GM12878 (cell line): ENCODE data around the gene TSHZ1. TPM values are rescaled to one million over a fixed set of nuclear protein-coding genes. Genes with fewer than 3 reads are reported as not detected.

ENCODE experiments used
- ATAC-seq: fragments of 200-7000 bp; cut with Tn5 transposase; 3 replicates; pipeline ENCODE4 v1.9.1; 2020; ENCODE audit warnings: mild to moderate bottlenecking, moderate library complexity
- BruUV-seq: library from RNA; stranded (reverse); fragments of 400-500 nt; replicated peaks from 2 replicates; lab custom pipeline; 2021; lab: Mats Ljungman, UMichigan
- CTCF ChIA-PET: fragments of 300-600 bp; sonication (Branson Sonifier 250); formaldehyde crosslinking; extraction: SDS; loops from one replicate; lab custom pipeline; 2021; ENCODE audit warnings: inconsistent platforms; lab: Yijun Ruan, JAX
- POLR2A ChIA-PET: fragments of 350-600 bp; formaldehyde crosslinking; extraction: SDS; loops from one replicate; lab custom pipeline; 2021; ENCODE audit warnings: inconsistent platforms; lab: Charles Lee
- RAD21 ChIA-PET: fragments of 300-600 bp; sonication (Branson Sonifier 250); formaldehyde crosslinking; loops from one replicate; lab custom pipeline; 2023; ENCODE audit warnings: antibody characterized with exemption; ENCODE audit not compliant: unreplicated experiment; lab: Charles Lee
- SMC1A ChIA-PET: fragments of 300-600 bp; sonication (Branson Sonifier 250); formaldehyde crosslinking; loops from one replicate; lab custom pipeline; 2023; ENCODE audit not compliant: unreplicated experiment, uncharacterized antibody; lab: Charles Lee
- DNase-seq: peaks from one replicate; pipeline ENCODE4 v3.0.0-alpha.2; 2011; ENCODE audit warnings: low read depth, low spot score
- FAIRE-seq: peaks from 3 replicates; lab custom pipeline; 2011; peaks lifted over from hg19 to GRCh38; lab: Jason Lieb, UNC
- H2AFZ ChIP-seq: 2 replicates; pipeline ENCODE4 v1.6.0; 2011; ENCODE audit warnings: low read depth, low read length, control low read depth; ENCODE audit not compliant: control insufficient read depth
- H3K27ac ChIP-seq: 2 replicates; pipeline ENCODE4 v1.5.1; 2011; ENCODE audit warnings: control low read depth; ENCODE audit not compliant: control insufficient read depth, insufficient read depth
- H3K27me3 ChIP-seq, 2 experiments: replicated peaks in 1 of 2; 2 replicates each; pipeline versions ENCODE4 v1.6.0 to v1.6.1; 2011; ENCODE audit warnings: low read length in 1 of 2; ENCODE audit not compliant: control insufficient read depth in 2 of 2, insufficient read depth in 2 of 2
- H3K36me3 ChIP-seq, 2 experiments: 2 replicates each; pipeline ENCODE4 v1.5.1; 2011; ENCODE audit warnings: low read length in 1 of 2; ENCODE audit not compliant: control insufficient read depth in 2 of 2, insufficient read depth in 2 of 2
- H3K4me1 ChIP-seq: 2 replicates; pipeline ENCODE4 v1.6.1; 2011; ENCODE audit warnings: mild to moderate bottlenecking, low read length, moderate library complexity, mixed read lengths; ENCODE audit not compliant: control insufficient read depth, insufficient read depth
- H3K4me2 ChIP-seq: 2 replicates; pipeline ENCODE4 v1.6.0; 2011; ENCODE audit warnings: control low read depth; ENCODE audit not compliant: control insufficient read depth, insufficient read depth
- H3K4me3 ChIP-seq: fragments of 200-600 bp; sonication (generic); 2 replicates; pipeline ENCODE4 v1.5.1; 2016
- H3K79me2 ChIP-seq: 2 replicates; pipeline ENCODE4 v1.6.0; 2011; ENCODE audit warnings: low read length; ENCODE audit not compliant: control insufficient read depth, insufficient read depth
- H3K9ac ChIP-seq: 2 replicates; pipeline ENCODE4 v1.8.0; 2011; ENCODE audit warnings: low read length, control low read depth, mixed read lengths; ENCODE audit not compliant: control insufficient read depth, insufficient read depth
- H3K9me3 ChIP-seq: replicated peaks from 3 replicates; pipeline ENCODE4 v1.5.1; 2011; ENCODE audit warnings: mild to moderate bottlenecking, low read length; ENCODE audit not compliant: control insufficient read depth, insufficient read depth
- H4K20me1 ChIP-seq: 2 replicates; pipeline ENCODE4 v1.6.0; 2011; ENCODE audit not compliant: control insufficient read depth, insufficient read depth
- ASH2L ChIP-seq: fragments of 300-600, 200-600 bp; sonication (generic); IDR thresholded peaks from 2 replicates; pipeline ENCODE4 v1.6.1; 2017; ENCODE audit warnings: low read depth, mild to moderate bottlenecking, borderline replicate concordance
- ATF7 ChIP-seq: fragments of 450-650 bp; IDR thresholded peaks from 2 replicates; pipeline ENCODE4 v1.6.1; 2016; ENCODE audit warnings: low read depth, mild to moderate bottlenecking
- BMI1 ChIP-seq: fragments of 450-650 bp; IDR thresholded peaks from 2 replicates; pipeline ENCODE4 v1.6.1; 2016; ENCODE audit warnings: mild to moderate bottlenecking, moderate library complexity, borderline replicate concordance
- CHD2 ChIP-seq: IDR thresholded peaks from 2 replicates; pipeline ENCODE4 v1.6.1; 2011; ENCODE audit warnings: low read depth, low read length, improper control_type of control experiment, borderline replicate concordance
- DPF2 ChIP-seq: fragments of 450-650 bp; IDR thresholded peaks from 2 replicates; pipeline ENCODE4 v1.6.1; 2017; ENCODE audit warnings: mild to moderate bottlenecking
- GATAD2B ChIP-seq: fragments of 450-650 bp; conservative IDR thresholded peaks from 2 replicates; pipeline ENCODE4 v1.6.1; 2017; ENCODE audit warnings: low read depth, mild to moderate bottlenecking, moderate library complexity
- HDAC2 ChIP-seq: fragments of 200-600 bp; sonication (generic); IDR thresholded peaks from 2 replicates; pipeline ENCODE4 v1.6.1; 2017
- IKZF2 ChIP-seq, 2 experiments: fragments of 450-650 bp; IDR thresholded peaks; 2 replicates each; pipeline ENCODE4 v1.6.1; 2017; ENCODE audit warnings: mild to moderate bottlenecking in 2 of 2, moderate library complexity in 2 of 2
- MTA2 ChIP-seq: fragments of 450-650 bp; IDR thresholded peaks from 2 replicates; pipeline ENCODE4 v1.6.1; 2016; ENCODE audit warnings: low read depth, mild to moderate bottlenecking, moderate library complexity
- MTA3 ChIP-seq: IDR thresholded peaks from 2 replicates; pipeline ENCODE4 v1.6.1; 2012; ENCODE audit warnings: low read length, inconsistent platforms, borderline replicate concordance
- NFIC ChIP-seq: IDR thresholded peaks from 2 replicates; pipeline ENCODE4 v1.6.1; 2012; ENCODE audit warnings: low read depth, mild to moderate bottlenecking, inconsistent platforms, low read length, moderate library complexity
- NR2C2 ChIP-seq: IDR thresholded peaks from 2 replicates; pipeline ENCODE4 v1.6.1; 2011; ENCODE audit warnings: borderline replicate concordance, low read depth; ENCODE audit not compliant: control insufficient read depth, insufficient read length
- NR2F1 ChIP-seq: fragments of 450-650 bp; conservative IDR thresholded peaks from 2 replicates; pipeline ENCODE4 v1.6.1; 2017; ENCODE audit warnings: mild to moderate bottlenecking
- RB1 ChIP-seq: fragments of 450-650 bp; formaldehyde crosslinking; IDR thresholded peaks from 2 replicates; pipeline ENCODE4 v1.6.1; 2017; ENCODE audit warnings: mild to moderate bottlenecking, borderline replicate concordance
- RCOR1 ChIP-seq: conservative IDR thresholded peaks from 2 replicates; pipeline ENCODE4 v1.6.1; 2012; ENCODE audit warnings: low read depth, low read length, improper control_type of control experiment
- SMAD1 ChIP-seq: fragments of 450-650 bp; IDR thresholded peaks from 2 replicates; pipeline ENCODE4 v1.6.1; 2018; ENCODE audit warnings: mild to moderate bottlenecking, low read depth; ENCODE audit not compliant: partially characterized antibody
- SMARCA5 ChIP-seq: fragments of 450-650 bp; IDR thresholded peaks from 2 replicates; pipeline ENCODE4 v1.6.1; 2017; ENCODE audit warnings: mild to moderate bottlenecking
- ZSCAN29 ChIP-seq: fragments of 450-650 bp; IDR thresholded peaks from 2 replicates; pipeline ENCODE4 v1.6.1; 2017; ENCODE audit warnings: mild to moderate bottlenecking, moderate library complexity
- WGBS: methylation state at CpG from one replicate; pipeline ENCODE4 v1.1.6; 2016; ENCODE audit warnings: low lambda C conversion rate; ENCODE audit not compliant: insufficient replicate concordance, insufficient coverage; ENCODE audit errors: missing lambda C conversion rate; 5-methylcytosine and 5-hydroxymethylcytosine counted together
- in situ Hi-C: fragments of 300-500 bp; cut with MboI; formaldehyde crosslinking; loops from 9 replicates; pipeline ENCODE4 v1.14.3; 2018; ENCODE audit warnings: mixed read lengths
- intact Hi-C: fragments of 100-400 bp; cut with micrococcal nuclease; formaldehyde crosslinking; loops from one replicate; pipeline ENCODE4 v1.14.2; 2022; ENCODE audit not compliant: unreplicated experiment
- polyA plus RNA-seq, 11 experiments: library from polyadenylated mRNA; depleted of rRNA in 4 of 11; unstranded in 6 of 11; stranded (reverse) in 5 of 11; fragments of >200 nt; fragmentation: Nextera tagmentation in 4 of 11; fragmentation: Illumina TruSeq in 1 of 11; extraction: Ambion mirVana in 4 of 11; extraction: Trizol in 1 of 11; gene quantifications; 1 replicate in 1 of 11; 2 replicates in 10 of 11; pipeline versions ENCODE4 v1.2.1 to v1.2.3, GENCODE V29; 2011 to 2016; ENCODE audit warnings: inconsistent platforms in 2 of 11, missing spikeins in 2 of 11, low read depth in 1 of 11
- total RNA-seq, 4 experiments: library from RNA; depleted of rRNA in 3 of 4; stranded (reverse); fragments of >200 nt in 3 of 4; fragmentation: Illumina TruSeq in 1 of 4; extraction: Trizol in 1 of 4; gene quantifications; 2 replicates each; pipeline versions ENCODE4 v1.2.1 to v1.2.3, GENCODE V29; 2013 to 2021
- TF ChIP-seq, protein P1 (sequence below): fragments of 450-650 bp; formaldehyde crosslinking; IDR thresholded peaks from 2 replicates; pipeline ENCODE4 v1.5.0; 2022; ENCODE audit warnings: mild to moderate bottlenecking, missing genetic modification characterization
- TF ChIP-seq, protein P2 (sequence below): fragments of 450-650 bp; IDR thresholded peaks from 2 replicates; pipeline ENCODE4 v1.6.1; 2014; ENCODE audit warnings: mild to moderate bottlenecking
- TF ChIP-seq, protein P3 (sequence below): fragments of 450-650 bp; IDR thresholded peaks from 2 replicates; pipeline ENCODE4 v1.6.1; 2016; ENCODE audit warnings: mild to moderate bottlenecking

The TSHZ1 gene
- total and polyA plus RNA-seq, 10 of the 15 experiments (the other 5 are each of a cell fraction or from before 2014, with no cell fraction given) = 2.2 to 15.2 (median 5.1) TPM

- TF ChIP-seq, protein P1, sequence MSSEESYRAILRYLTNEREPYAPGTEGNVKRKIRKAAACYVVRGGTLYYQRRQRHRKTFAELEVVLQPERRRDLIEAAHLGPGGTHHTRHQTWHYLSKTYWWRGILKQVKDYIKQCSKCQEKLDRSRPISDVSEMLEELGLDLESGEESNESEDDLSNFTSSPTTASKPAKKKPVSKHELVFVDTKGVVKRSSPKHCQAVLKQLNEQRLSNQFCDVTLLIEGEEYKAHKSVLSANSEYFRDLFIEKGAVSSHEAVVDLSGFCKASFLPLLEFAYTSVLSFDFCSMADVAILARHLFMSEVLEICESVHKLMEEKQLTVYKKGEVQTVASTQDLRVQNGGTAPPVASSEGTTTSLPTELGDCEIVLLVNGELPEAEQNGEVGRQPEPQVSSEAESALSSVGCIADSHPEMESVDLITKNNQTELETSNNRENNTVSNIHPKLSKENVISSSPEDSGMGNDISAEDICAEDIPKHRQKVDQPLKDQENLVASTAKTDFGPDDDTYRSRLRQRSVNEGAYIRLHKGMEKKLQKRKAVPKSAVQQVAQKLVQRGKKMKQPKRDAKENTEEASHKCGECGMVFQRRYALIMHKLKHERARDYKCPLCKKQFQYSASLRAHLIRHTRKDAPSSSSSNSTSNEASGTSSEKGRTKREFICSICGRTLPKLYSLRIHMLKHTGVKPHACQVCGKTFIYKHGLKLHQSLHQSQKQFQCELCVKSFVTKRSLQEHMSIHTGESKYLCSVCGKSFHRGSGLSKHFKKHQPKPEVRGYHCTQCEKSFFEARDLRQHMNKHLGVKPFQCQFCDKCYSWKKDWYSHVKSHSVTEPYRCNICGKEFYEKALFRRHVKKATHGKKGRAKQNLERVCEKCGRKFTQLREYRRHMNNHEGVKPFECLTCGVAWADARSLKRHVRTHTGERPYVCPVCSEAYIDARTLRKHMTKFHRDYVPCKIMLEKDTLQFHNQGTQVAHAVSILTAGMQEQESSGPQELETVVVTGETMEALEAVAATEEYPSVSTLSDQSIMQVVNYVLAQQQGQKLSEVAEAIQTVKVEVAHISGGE (CRISPR knock-in tag) = no peak
- no peak for TF ChIP-seq SMAD1
- TF ChIP-seq NFIC = no peak
- TF ChIP-seq MTA2 = no peak
- no peak for TF ChIP-seq IKZF2 (IDR thresholded peaks at IDR 0.05)
Measured at GRCh38 chr18:75273817-75274216, 63.2 kb downstream of the TSHZ1 start (continued).

DNA sequence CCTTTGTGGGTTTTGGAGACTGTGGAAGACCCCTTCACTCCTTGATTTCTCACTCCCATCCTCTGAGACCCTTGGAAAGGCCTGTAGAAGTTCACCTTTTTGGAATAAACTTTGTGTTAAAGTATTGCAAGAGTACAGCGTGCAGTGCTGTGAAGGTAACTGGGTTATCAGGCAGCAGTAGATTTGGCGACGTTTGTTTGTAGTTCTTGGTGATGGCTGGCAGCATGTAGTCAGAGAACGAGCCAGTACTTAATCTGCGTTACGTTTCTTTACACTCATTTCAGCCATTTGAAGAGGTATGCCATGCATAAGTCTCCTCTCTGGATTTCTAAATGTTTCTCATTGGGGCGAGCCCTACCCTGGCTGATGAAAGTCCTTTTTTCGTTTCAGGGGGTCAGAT lies 64.6 kb downstream of the TSHZ1 start:
- Histone ChIP-seq H3K4me2 (no peak overlapping the region), H2AFZ (no peak overlapping the region), H4K20me1 (no peaks in the 10 kb centered on the region), H3K79me2 (no peaks in the 10 kb centered on the region), H3K27ac (no peak overlapping the region), H3K9me3 (no peaks in the 10 kb centered on the region), H3K9ac (no peak overlapping the region), H3K4me1 (no peaks in the 10 kb centered on the region), H3K27me3 (no peaks in the 10 kb centered on the region), H3K36me3 (no peaks in the 10 kb centered on the region), H3K4me3 (no peak overlapping the region)
- RAD21 ChIA-PET = no interaction called here
- intact Hi-C loops (no loop called here), in situ Hi-C loops (no loop called here)
- BruUV-seq = no TSS peak
- CTCF ChIA-PET = interaction anchor here (0.8 kb wide), 1 partner anchor 10 kb away, joined by 3 read pairs; no protein-coding TSS in a partner anchor
- DNase-seq (no peak), FAIRE-seq (no peak), ATAC-seq (no peak)
- POLR2A ChIA-PET = no interaction called here
- 85% methylated on average over 8 of the region's 8 CpGs for WGBS
- SMC1A ChIA-PET = interaction anchor here (1.2 to 1.3 kb wide), 2 partner anchors 12 to 13 kb away, joined by 3 read pairs; no protein-coding TSS in a partner anchor
- no peak for TF ChIP-seq ASH2L
- no peak for TF ChIP-seq DPF2
- TF ChIP-seq RCOR1 = no peak
- TF ChIP-seq CHD2 = no peak
- TF ChIP-seq NR2C2 = no peak
- TF ChIP-seq RB1 = no peak
- no peak for TF ChIP-seq GATAD2B
- TF ChIP-seq ATF7 = no peak
- TF ChIP-seq, protein P2, sequence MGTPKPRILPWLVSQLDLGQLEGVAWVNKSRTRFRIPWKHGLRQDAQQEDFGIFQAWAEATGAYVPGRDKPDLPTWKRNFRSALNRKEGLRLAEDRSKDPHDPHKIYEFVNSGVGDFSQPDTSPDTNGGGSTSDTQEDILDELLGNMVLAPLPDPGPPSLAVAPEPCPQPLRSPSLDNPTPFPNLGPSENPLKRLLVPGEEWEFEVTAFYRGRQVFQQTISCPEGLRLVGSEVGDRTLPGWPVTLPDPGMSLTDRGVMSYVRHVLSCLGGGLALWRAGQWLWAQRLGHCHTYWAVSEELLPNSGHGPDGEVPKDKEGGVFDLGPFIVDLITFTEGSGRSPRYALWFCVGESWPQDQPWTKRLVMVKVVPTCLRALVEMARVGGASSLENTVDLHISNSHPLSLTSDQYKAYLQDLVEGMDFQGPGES = no peak
- TF ChIP-seq ZSCAN29 = no peak
- TF ChIP-seq, protein P3, sequence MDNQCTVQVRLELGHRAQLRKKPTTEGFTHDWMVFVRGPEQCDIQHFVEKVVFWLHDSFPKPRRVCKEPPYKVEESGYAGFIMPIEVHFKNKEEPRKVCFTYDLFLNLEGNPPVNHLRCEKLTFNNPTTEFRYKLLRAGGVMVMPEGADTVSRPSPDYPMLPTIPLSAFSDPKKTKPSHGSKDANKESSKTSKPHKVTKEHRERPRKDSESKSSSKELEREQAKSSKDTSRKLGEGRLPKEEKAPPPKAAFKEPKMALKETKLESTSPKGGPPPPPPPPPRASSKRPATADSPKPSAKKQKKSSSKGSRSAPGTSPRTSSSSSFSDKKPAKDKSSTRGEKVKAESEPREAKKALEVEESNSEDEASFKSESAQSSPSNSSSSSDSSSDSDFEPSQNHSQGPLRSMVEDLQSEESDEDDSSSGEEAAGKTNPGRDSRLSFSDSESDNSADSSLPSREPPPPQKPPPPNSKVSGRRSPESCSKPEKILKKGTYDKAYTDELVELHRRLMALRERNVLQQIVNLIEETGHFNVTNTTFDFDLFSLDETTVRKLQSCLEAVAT = no peak
- TF ChIP-seq BMI1 = no peak
- no peak for TF ChIP-seq HDAC2
- TF ChIP-seq MTA3 = no peak
- no peak for TF ChIP-seq NR2F1
- TF ChIP-seq SMARCA5 = no peak
